PC-9 (cell line): ENCODE measurements around the gene IDI2. TPM values are rescaled to one million over a fixed set of nuclear protein-coding genes. Genes with fewer than 3 reads are reported as not detected.

Experiments used
- BruUV-seq: library from RNA; stranded (reverse); fragments of 400-500 nt; replicated peaks from 2 replicates; lab custom pipeline; 2021; lab: Mats Ljungman, UMichigan
- CTCF ChIA-PET: fragments of 300-600 bp; sonication (Branson Sonifier 250); formaldehyde crosslinking; loops from one replicate; lab custom pipeline; 2022; ENCODE audit warnings: antibody characterized with exemption; lab: Charles Lee
- POLR2A ChIA-PET: fragments of 300-600 bp; sonication (Branson Sonifier 250); formaldehyde crosslinking; loops from one replicate; lab custom pipeline; 2022; ENCODE audit warnings: antibody characterized with exemption; ENCODE audit not compliant: unreplicated experiment; lab: Charles Lee
- DNase-seq, 2 experiments: peaks; one replicate each; pipeline versions ENCODE4 v3.0.0 to v3.0.0-alpha.2; 2015 to 2022; ENCODE audit warnings: mixed read lengths in 1 of 2
- H2AFZ ChIP-seq: fragments of 200-600 bp; sonication (generic); 2 replicates; pipeline ENCODE4 v1.8.1; 2017; ENCODE audit warnings: antibody characterized with exemption
- H3F3A ChIP-seq: fragments of 200-600 bp; sonication (generic); 2 replicates; pipeline ENCODE4 v1.8.1; 2017; ENCODE audit warnings: antibody characterized with exemption, mild to moderate bottlenecking, low read depth; ENCODE audit not compliant: insufficient read depth
- H3K27ac ChIP-seq: fragments of 200-600 bp; sonication (generic); 2 replicates; pipeline ENCODE4 v1.6.1; 2016; ENCODE audit warnings: mixed run types
- H3K27me3 ChIP-seq: fragments of 200-600 bp; sonication (generic); 2 replicates; pipeline ENCODE4 v1.6.1; 2016; ENCODE audit warnings: low read depth, mixed run types; ENCODE audit not compliant: insufficient read depth
- H3K36me3 ChIP-seq: fragments of 200-600 bp; sonication (generic); 2 replicates; pipeline ENCODE4 v1.6.1; 2016; ENCODE audit warnings: low read depth, mixed run types
- H3K4me1 ChIP-seq: fragments of 200-600 bp; sonication (generic); replicated peaks from 2 replicates; pipeline ENCODE4 v1.6.1; 2016; ENCODE audit warnings: mixed run types; ENCODE audit not compliant: insufficient read depth
- H3K4me2 ChIP-seq: fragments of 200-600 bp; sonication (generic); 2 replicates; pipeline ENCODE4 v1.6.1; 2017; ENCODE audit warnings: mixed run types
- H3K4me3 ChIP-seq: fragments of 200-600 bp; sonication (generic); 2 replicates; pipeline ENCODE4 v1.6.1; 2016; ENCODE audit warnings: mixed run types
- H3K79me2 ChIP-seq: fragments of 200-600 bp; sonication (generic); 2 replicates; pipeline ENCODE4 v1.6.1; 2017; ENCODE audit warnings: low read depth, mixed run types
- H3K9me2 ChIP-seq: fragments of 200-600 bp; sonication (generic); 2 replicates; pipeline ENCODE4 v1.8.1; 2017; ENCODE audit warnings: mild to moderate bottlenecking; ENCODE audit not compliant: insufficient read depth
- H3K9me3 ChIP-seq: fragments of 200-600 bp; sonication (generic); 2 replicates; pipeline ENCODE4 v1.8.1; 2016; ENCODE audit warnings: low read depth; ENCODE audit not compliant: insufficient read depth
- H4K20me1 ChIP-seq: fragments of 200-600 bp; sonication (generic); 2 replicates; pipeline ENCODE4 v1.8.1; 2017; ENCODE audit not compliant: insufficient read depth
- CTCF ChIP-seq: fragments of 200-600 bp; sonication (generic); conservative IDR thresholded peaks from 2 replicates; pipeline ENCODE4 v1.6.1; 2017; ENCODE audit warnings: mixed run types, antibody characterized with exemption, mild to moderate bottlenecking, moderate library complexity
- EZH2 ChIP-seq: fragments of 200-600 bp; sonication (generic); IDR thresholded peaks from 2 replicates; pipeline ENCODE4 v1.8.0; 2017; ENCODE audit warnings: antibody characterized with exemption, low read depth
- intact Hi-C: fragments of 100-400 bp; cut with micrococcal nuclease; formaldehyde crosslinking; loops from one replicate; pipeline ENCODE4 v1.10.0; 2022; ENCODE audit not compliant: unreplicated experiment
- total RNA-seq: library from RNA; stranded (reverse); gene quantifications from 2 replicates; pipeline ENCODE4 v1.2.3, GENCODE V29; 2021

The IDI2 gene
- total RNA-seq, 1 experiment from 2014 or later: not detected

GRCh38 chr10:1036341-1036791, 10.7 kb upstream of the IDI2 start:
- 0 out of 2 replicates have a peak, but pooled peaks cover 4% of the 10 kb centered on the region for H3K36me3 ChIP-seq
- ChIA-PET POLR2A (interaction anchor here (0.6 to 0.8 kb wide), 2 partner anchors 12 to 105 kb away, joined by 3 to 4 read pairs; partner anchors contain the start of genes IDI1 and LARP4B), CTCF (no interaction called here)
- H3K4me3 ChIP-seq: no peak overlapping the region
- no peaks in the 10 kb centered on the region for H3K79me2 ChIP-seq
- no peaks in the 10 kb centered on the region for H3K9me2 ChIP-seq
- H3K27ac ChIP-seq: no peak overlapping the region
- H3F3A ChIP-seq: peaks cover 8% of the 10 kb centered on the region
- H3K27me3 ChIP-seq: no peaks in the 10 kb centered on the region
- no peaks in the 10 kb centered on the region for H3K9me3 ChIP-seq
- no TSS peak for BruUV-seq
- intact Hi-C loops: no loop called here
- no peaks in the 10 kb centered on the region for H4K20me1 ChIP-seq
- H3K4me2 ChIP-seq: no peak overlapping the region
- no peaks in the 10 kb centered on the region for H3K4me1 ChIP-seq
- TF ChIP-seq CTCF: no peak
- no peak for TF ChIP-seq EZH2
- H2AFZ ChIP-seq: no peak overlapping the region
- peak; percentile 49 to 51 for DNase-seq

- CTCF ChIA-PET: interaction anchor here (0.6 kb wide), 1 partner anchor 9 kb away, joined by 3 read pairs; no protein-coding TSS in a partner anchor
- BruUV-seq: no TSS peak
- Histone ChIP-seq H3K4me3 (no peak overlapping the region), H3K79me2 (no peaks in the 10 kb centered on the region), H3K9me3 (no peaks in the 10 kb centered on the region), H3K4me1 (no peaks in the 10 kb centered on the region), H3K27ac (no peak overlapping the region), H4K20me1 (no peaks in the 10 kb centered on the region), H3K27me3 (no peaks in the 10 kb centered on the region), H3K36me3 (no peaks in the 10 kb centered on the region), H3F3A (peaks cover 2% of the 10 kb centered on the region; the same call in 1 of the 2 replicates), H2AFZ (no peak overlapping the region), H3K4me2 (no peak overlapping the region), H3K9me2 (no peaks in the 10 kb centered on the region)
- POLR2A ChIA-PET: no interaction called here
- intact Hi-C loops: no loop called here
- no peak for TF ChIP-seq CTCF
- no peak for TF ChIP-seq EZH2
- DNase-seq: no peak
Observed at GRCh38 chr10:1035201-1035600, 9.5 kb upstream of the IDI2 start.

- POLR2A ChIA-PET: no interaction called here
- intact Hi-C loops: no loop called here
- H3K9me2 ChIP-seq: no peaks in the 10 kb centered on the region
Observed at GRCh38 chr10:1034758-1035157, 9.1 kb upstream of the IDI2 start.

More at GRCh38 chr10:1034758-1035157, 9.1 kb upstream of the IDI2 start:
- H3K36me3 ChIP-seq: no peaks in the 10 kb centered on the region
- BruUV-seq: no TSS peak
- no peaks in the 10 kb centered on the region for H3K27me3 ChIP-seq
- no peak overlapping the region for H3K4me3 ChIP-seq
- no peaks in the 10 kb centered on the region for H4K20me1 ChIP-seq
- no peak for DNase-seq
- CTCF ChIA-PET: no interaction called here
- H3K79me2 ChIP-seq: no peaks in the 10 kb centered on the region
- H3K4me2 ChIP-seq: no peak overlapping the region
- TF ChIP-seq CTCF (no peak), EZH2 (no peak)
- no peaks in the 10 kb centered on the region for H3K9me3 ChIP-seq
- H3K4me1 ChIP-seq: no peaks in the 10 kb centered on the region
- no peaks in the 10 kb centered on the region; the same call in 1 of the 2 replicates for H3F3A ChIP-seq
- no peak overlapping the region for H2AFZ ChIP-seq
- no peak overlapping the region for H3K27ac ChIP-seq
